HG03159 (cell line): ENCODE data around the gene COL23A1.

ENCODE experiments used
- ATAC-seq: cut with Tn5 transposase; IDR thresholded peaks from one replicate; pipeline ENCODE4 v1.9.1; 2021; ENCODE audit warnings: mild to moderate bottlenecking, moderate library complexity; ENCODE audit not compliant: unreplicated experiment

The COL23A1 gene

GRCh38 chr5:178349075-178349511 is 241.1 kb downstream of the COL23A1 start:
- ATAC-seq, result no peak

GRCh38 chr5:178348356-178349074 is 241.7 kb downstream of the COL23A1 start:
- ATAC-seq, result no peak

DNA sequence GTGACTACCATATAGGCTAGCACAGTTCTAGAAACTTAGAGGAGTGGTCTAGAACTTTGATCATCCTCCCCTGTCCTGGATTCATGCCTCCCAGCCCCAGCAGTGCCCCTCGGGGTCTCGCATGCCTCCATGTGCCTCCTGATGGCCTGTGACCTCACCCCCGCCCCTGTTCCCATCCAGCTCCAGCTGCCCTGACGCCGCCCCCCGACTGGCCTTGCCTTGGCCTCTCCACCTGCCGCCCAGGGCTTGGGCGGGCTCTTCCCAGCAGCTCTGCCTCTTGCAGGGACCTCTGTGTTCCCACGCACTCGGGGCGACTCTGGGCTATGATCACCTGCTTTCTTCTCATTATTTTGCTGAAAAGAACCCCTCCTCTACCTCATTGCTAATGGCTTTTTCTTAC is 242.2 kb downstream of the COL23A1 start:
- no peak for ATAC-seq

- no peak for ATAC-seq
Observed at GRCh38 chr5:178346607-178347334, 243.4 kb downstream of the COL23A1 start.

DNA sequence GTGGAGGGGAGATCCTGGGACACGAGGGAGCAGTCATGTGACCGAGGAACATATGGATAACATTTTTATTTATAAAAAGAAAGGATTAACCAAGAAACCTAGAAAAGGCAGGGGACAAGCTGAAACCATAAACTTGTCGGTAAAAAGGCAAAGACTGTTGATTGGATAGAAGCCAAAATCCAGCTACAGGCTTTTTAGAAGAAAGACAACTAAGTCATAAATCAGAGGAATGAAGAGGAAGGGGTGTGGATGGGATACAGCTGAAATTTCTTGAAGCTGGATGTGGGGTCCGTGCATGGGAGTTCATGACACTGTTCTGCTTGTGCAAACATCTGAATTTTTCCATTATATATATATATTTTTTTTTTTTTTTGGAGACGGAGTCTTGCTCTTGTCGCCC is 246.9 kb downstream of the COL23A1 start:
- ATAC-seq, result no peak

- ATAC-seq, result no peak
Observed at GRCh38 chr5:178341851-178342140, 248.4 kb downstream of the COL23A1 start.

GRCh38 chr5:178341091-178341850 is 248.9 kb downstream of the COL23A1 start:
- no peak for ATAC-seq

GRCh38 chr5:178340637-178341036 is 249.6 kb downstream of the COL23A1 start:
- no peak for ATAC-seq

GRCh38 chr5:178340187-178340586 is 250.0 kb downstream of the COL23A1 start:
- ATAC-seq, result no peak

DNA sequence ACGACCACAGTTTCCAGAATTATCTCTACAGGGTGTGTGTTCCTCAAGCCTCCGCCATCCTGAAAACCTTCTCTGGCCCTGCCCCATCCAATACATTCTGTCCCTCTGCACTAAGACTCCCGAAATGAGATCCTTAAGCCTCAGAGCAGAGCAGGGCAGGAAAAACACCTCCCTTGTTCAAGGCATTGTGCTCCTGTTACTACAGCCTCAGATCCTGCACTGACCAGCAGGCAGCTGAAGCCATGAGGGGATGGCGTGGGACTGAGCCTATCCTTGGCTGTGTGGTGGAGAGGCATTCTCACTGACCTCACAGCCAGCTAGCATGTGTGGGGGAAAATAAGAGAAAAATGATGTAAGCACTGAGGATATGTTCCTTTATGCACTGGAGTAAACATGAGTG is 250.9 kb downstream of the COL23A1 start:
- ATAC-seq, result no peak

DNA sequence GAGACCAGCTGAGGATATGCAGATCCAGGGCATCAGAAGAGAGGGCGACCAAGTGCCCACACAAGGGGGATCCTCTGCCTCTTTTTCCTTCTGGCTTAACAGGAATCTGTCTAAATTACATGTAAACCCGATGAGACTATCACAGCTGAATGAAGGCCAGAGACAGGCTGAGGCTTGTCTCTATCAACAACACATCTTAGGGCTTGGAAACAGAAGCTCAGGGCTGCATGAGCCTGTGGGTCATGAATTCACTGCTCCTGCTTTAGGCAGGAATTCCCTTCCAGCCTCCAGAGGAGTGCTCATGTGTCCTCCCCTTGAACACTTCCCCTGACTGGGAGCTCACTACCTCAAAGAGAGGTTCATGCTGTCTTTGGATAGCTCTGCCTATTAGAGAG is 251.4 kb downstream of the COL23A1 start:
- ATAC-seq, result no peak

- ATAC-seq, result no peak
Observed at GRCh38 chr5:178338126-178338749, 252.0 kb downstream of the COL23A1 start.

DNA sequence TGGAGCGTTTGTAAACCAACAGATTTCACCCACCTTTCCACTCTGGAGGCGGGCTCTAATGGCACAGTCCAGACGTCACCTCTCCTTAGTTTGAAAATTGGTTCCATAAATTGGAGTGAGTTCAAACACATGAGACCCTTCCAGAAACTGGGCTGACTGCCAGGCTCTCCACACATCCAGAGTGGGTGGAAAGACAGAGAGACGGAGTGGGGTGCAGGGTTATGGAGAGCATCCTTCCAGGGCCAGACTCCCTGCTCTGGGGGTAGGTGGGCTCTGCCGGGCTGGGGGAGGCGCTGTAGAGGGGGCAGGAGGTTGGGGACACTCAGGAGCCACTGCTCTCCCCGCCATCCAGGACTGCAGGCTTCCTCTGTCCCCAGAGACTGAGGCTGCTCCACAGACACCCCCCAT is 252.9 kb downstream of the COL23A1 start:
- ATAC-seq, result no peak

GRCh38 chr5:178336889-178337288 is 253.3 kb downstream of the COL23A1 start:
- no peak for ATAC-seq

DNA sequence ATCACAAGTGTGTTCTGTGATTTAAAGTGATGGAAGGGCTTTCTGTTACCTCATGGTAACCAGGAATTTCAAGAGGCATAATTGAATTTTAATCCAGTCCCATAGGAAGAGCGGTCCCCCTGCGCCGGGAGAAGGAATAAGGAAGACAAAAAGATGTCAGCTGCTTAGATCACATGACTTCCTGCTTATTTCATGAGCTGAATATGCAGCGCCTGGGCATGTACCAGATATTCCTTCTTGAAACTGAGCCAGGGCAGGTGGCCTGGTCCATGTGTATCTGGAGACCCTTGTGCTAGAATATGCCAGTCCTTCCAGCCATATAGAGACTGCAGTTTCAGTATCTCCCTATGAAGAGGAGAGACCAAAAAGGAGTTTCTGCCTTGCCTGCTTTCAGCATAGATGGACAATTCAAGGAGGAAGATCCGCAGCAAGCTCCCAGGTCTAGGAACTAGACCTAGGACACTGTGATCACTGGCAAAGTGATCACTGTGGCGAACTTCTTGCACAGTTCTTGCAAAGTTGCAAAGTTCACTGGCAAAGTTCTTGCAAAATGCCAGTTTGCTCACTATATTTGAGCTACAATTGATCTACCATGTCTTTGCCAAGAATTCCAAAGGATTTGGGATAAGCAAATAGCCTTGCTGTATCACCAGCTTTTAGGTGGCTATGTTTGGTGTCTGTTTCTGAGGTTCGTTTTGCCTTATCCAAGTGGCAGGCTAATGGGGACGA is 254.7 kb downstream of the COL23A1 start:
- ATAC-seq, result no peak

DNA sequence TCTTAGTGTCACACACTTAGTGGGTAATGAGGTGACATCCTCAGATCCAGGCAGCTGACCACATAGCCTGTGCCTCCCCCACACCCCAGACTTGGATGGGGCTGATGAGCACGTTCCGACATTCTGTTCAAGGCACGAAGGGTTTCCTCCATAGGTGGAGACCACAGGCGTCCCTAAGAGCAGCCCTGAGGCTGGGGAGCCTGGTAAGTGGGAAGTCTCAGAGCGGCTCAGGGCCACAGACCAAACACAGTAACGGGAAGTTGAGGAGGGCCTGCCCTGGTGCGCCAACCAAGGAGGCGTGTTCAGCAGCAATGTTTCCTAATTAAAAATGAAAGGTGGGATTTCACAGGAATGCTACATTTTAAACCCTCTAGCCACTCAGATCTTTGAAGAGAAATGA is 255.3 kb downstream of the COL23A1 start:
- no peak for ATAC-seq

- no peak for ATAC-seq
Observed at GRCh38 chr5:178333821-178334481, 256.2 kb downstream of the COL23A1 start.

DNA sequence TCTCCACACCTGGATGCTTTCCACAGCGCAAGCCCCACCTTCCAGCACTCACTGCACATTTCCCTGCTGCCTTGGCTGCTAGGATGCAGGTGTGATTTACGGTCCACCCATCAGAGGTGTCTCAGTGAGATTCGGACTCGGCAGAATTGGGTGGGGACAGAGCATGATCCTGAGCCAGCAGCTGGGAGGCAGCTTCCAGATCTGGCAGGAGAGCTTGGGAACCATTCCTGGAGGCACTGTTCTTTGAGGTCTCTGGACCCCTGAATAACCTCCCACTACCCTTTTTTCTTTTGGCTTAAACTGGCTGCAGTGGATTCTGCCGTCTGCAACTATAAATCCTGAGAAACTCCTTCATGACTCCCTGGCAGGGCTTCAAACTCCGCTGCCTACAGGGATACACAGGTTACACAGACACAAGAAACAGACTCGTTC is 258.0 kb downstream of the COL23A1 start:
- ATAC-seq, result no peak

- ATAC-seq, result no peak
Observed at GRCh38 chr5:178331491-178331996, 258.6 kb downstream of the COL23A1 start.

GRCh38 chr5:178330791-178331404 is 259.3 kb downstream of the COL23A1 start:
- ATAC-seq, result no peak
